Activated CD4-positive, alpha-beta T cell treated with anti-CD3 and anti-CD28 coated beads, Interleukin-2, amount 10 ng/mL, durations not matched to agents 7 days and 5 days (primary cell): Measurements from ENCODE around the gene PCDHGA5. TPM values are rescaled to one million over a fixed set of nuclear protein-coding genes. Genes with fewer than 3 reads are reported as not detected.
"Not testable (repeated sequence)": the region's sequence is repeated elsewhere in the genome, so short reads cannot be mapped to it uniquely, and the experiment has no call there.

Source experiments
- CTCF ChIA-PET: fragments of 350-600 bp; sonication (Branson Sonifier 250); formaldehyde crosslinking; loops from one replicate; lab custom pipeline; 2021; ENCODE audit warnings: antibody characterized with exemption; lab: Charles Lee
- POLR2A ChIA-PET: fragments of 350-600 bp; sonication (Branson Sonifier 250); formaldehyde crosslinking; loops from one replicate; lab custom pipeline; 2021; ENCODE audit warnings: antibody characterized with exemption; lab: Charles Lee
- DNase-seq: peaks from one replicate; pipeline ENCODE4 v3.0.0-alpha.2; 2020
- H3K27ac Mint-ChIP-seq: one replicate; pipeline ENCODE4 v1.8.0; 2021; ENCODE audit warnings: mild to moderate bottlenecking, moderate library complexity, mixed read lengths
- H3K27me3 Mint-ChIP-seq: one replicate; pipeline ENCODE4 v1.8.0; 2021; ENCODE audit warnings: mixed read lengths
- H3K36me3 Mint-ChIP-seq: one replicate; pipeline ENCODE4 v1.8.0; 2021; ENCODE audit warnings: low read depth, mixed read lengths
- H3K4me1 Mint-ChIP-seq: one replicate; pipeline ENCODE4 v1.8.0; 2021; ENCODE audit warnings: mixed read lengths
- H3K4me3 Mint-ChIP-seq: one replicate; pipeline ENCODE4 v1.8.0; 2021; ENCODE audit warnings: mild to moderate bottlenecking, moderate library complexity, mixed read lengths
- H3K9me3 Mint-ChIP-seq: one replicate; pipeline ENCODE4 v1.8.0; 2021; ENCODE audit warnings: mixed read lengths
- total RNA-seq, 2 experiments: library from RNA; stranded (reverse); gene quantifications; one replicate each; pipeline ENCODE4 v1.2.3, GENCODE V29; 2021

Gene PCDHGA5
- total RNA-seq, 2 experiments from 2014 or later = 0.05 TPM; not detected in 1

DNA sequence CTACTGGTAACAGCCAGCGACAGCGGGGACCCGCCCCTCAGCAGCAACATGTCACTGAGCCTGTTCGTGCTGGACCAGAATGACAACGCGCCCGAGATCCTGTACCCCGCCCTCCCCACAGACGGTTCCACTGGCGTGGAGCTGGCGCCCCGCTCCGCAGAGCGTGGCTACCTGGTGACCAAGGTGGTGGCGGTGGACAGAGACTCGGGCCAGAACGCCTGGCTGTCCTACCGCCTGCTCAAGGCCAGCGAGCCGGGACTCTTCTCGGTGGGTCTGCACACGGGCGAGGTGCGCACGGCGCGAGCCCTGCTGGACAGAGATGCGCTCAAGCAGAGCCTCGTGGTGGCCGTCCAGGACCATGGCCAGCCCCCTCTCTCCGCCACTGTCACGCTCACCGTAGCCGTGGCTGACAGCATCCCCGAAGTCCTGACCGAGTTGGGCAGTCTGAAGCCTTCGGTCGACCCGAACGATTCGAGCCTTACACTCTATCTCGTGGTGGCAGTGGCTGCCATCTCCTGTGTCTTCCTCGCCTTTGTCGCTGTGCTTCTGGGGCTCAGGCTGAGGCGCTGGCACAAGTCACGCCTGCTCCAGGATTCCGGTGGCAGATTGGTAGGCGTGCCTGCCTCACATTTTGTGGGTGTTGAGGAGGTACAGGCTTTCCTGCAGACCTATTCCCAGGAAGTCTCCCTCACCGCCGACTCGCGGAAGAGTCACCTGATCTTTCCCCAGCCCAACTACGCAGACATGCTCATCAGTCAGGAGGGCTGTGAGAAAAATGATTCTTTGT is 30.6 kb downstream of the PCDHGA5 start:
- H3K4me3 Mint-ChIP-seq, H3K27ac Mint-ChIP-seq, H3K36me3 Mint-ChIP-seq, H3K4me1 Mint-ChIP-seq, POLR2A ChIA-PET, DNase-seq: not testable (repeated sequence)
- CTCF ChIA-PET = interaction anchor here (0.8 kb wide), 2 partner anchors 30 to 161 kb away, joined by 3 read pairs; no protein-coding TSS in a partner anchor
- Mint-ChIP-seq H3K27me3 (peaks cover 47% of the 10 kb centered on the region), H3K9me3 (peaks cover 32% of the 10 kb centered on the region)

DNA sequence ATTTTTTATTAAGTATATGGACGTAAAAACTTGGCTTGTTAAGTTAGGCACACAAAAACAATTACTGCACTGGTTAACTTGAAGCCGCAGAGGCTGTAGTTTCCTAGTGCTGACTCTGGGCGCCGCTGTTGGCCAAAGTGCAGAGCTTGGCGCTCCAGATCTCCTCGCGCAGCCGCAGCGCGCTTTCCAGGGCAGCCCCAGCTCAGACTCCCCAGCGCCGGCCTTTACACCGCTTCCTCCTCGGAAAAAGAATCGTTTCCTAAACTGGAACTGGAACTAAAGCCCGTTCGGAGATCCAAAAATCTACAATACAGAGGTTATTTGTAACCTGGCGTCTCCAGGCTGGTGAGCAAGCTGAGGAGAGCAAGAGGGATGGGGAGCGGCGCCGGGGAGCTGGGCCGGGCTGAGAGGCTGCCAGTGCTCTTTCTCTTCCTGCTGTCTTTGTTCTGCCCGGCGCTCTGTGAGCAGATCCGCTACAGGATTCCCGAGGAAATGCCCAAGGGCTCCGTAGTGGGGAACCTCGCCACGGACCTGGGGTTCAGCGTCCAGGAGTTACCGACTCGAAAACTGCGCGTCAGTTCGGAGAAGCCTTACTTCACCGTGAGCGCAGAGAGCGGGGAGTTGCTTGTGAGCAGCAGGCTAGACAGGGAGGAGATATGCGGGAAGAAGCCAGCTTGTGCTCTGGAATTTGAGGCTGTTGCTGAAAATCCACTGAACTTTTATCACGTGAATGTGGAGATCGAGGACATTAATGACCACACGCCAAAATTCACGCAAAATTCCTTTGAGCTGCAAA is 34.0 kb downstream of the PCDHGA5 start, which contains the start of gene PCDHGB5:
Gene PCDHGB5, plus strand, starts transcription at position 192 of the 796 bp plus-strand sequence. Its CDS starts 181 bp downstream, at position 373.
- H3K4me1 Mint-ChIP-seq, H3K36me3 Mint-ChIP-seq: not testable (repeated sequence)
- ChIA-PET POLR2A (interaction anchor here (0.7 kb wide), 1 partner anchor 15 kb away, joined by 3 read pairs; the partner anchor contains the start of gene PCDHGA10), CTCF (interaction anchor here (1.2 to 3.0 kb wide), 9 partner anchors 10 to 556 kb away, joined by 3 to 11 read pairs (median 5); partner anchors contain the start of genes PCDHGA10, PCDHGA11, PCDHGA6 and PCDHGB6)
- H3K4me3 Mint-ChIP-seq = peak within 1 kb of the TSS; percentile 25
- H3K27ac Mint-ChIP-seq = peak within 1 kb of the TSS; percentile 33
- H3K27me3 Mint-ChIP-seq = peaks cover 48% of the 10 kb centered on the region
- peak; percentile 34 for DNase-seq
- peaks cover 24% of the 10 kb centered on the region for H3K9me3 Mint-ChIP-seq

DNA sequence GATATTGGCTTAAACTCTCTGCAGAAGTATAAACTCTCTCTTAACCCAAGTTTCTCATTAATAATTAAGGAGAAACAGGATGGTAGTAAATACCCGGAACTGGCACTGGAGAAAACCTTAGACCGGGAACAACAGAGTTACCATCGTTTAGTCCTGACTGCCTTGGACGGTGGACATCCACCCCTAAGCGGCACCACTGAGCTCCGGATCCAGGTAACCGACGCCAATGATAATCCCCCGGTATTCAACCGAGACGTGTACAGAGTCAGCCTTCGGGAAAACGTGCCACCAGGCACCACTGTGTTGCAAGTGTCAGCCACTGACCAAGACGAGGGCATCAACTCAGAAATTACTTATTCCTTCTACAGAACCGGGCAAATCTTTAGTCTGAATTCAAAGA is 34.6 kb downstream of the PCDHGA5 start:
- ChIA-PET CTCF (interaction anchor here (1.2 to 3.0 kb wide), 3 partner anchors 18 to 557 kb away, joined by 3 to 11 read pairs (median 3); no protein-coding TSS in a partner anchor), POLR2A (no interaction called here)
- peaks cover 29% of the 10 kb centered on the region for H3K9me3 Mint-ChIP-seq
- H3K27me3 Mint-ChIP-seq = peaks cover 52% of the 10 kb centered on the region
- no peaks in the 10 kb centered on the region for H3K4me1 Mint-ChIP-seq
- no peak for DNase-seq
- peaks cover 7% of the 10 kb centered on the region for H3K36me3 Mint-ChIP-seq
- H3K27ac Mint-ChIP-seq = peak overlapping the region; percentile 33
- H3K4me3 Mint-ChIP-seq = peak overlapping the region; percentile 25

DNA sequence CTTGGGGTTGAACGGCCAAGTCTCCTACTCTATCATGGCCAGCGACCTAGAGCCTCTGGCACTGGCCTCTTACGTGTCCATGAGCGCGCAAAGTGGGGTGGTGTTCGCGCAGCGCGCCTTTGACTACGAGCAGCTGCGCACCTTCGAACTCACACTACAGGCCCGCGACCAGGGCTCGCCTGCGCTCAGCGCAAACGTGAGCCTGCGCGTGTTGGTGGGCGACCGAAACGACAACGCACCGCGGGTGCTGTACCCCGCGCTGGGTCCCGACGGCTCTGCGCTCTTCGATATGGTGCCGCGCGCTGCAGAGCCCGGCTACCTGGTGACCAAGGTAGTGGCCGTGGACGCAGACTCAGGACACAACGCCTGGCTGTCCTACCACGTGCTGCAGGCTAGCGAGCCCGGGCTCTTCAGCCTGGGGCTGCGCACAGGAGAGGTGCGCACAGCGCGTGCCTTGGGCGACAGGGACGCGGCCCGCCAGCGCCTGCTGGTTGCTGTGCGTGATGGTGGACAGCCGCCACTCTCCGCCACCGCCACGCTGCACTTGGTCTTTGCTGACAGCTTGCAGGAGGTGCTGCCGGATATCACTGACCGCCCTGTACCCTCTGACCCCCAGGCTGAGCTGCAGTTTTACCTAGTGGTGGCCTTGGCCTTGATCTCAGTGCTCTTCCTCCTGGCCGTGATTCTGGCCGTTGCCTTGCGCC is 35.7 kb downstream of the PCDHGA5 start:
- no peak overlapping the region for H3K4me3 Mint-ChIP-seq
- no peak for DNase-seq
- CTCF ChIA-PET = interaction anchor here (0.7 kb wide), 1 partner anchor 13 kb away, joined by 3 read pairs; the partner anchor contains the start of gene PCDHGA10
- no peaks in the 10 kb centered on the region for H3K4me1 Mint-ChIP-seq
- H3K9me3 Mint-ChIP-seq = peaks cover 27% of the 10 kb centered on the region
- peaks cover 50% of the 10 kb centered on the region for H3K27me3 Mint-ChIP-seq
- POLR2A ChIA-PET = no interaction called here
- peaks cover 7% of the 10 kb centered on the region for H3K36me3 Mint-ChIP-seq
- no peak overlapping the region for H3K27ac Mint-ChIP-seq

DNA sequence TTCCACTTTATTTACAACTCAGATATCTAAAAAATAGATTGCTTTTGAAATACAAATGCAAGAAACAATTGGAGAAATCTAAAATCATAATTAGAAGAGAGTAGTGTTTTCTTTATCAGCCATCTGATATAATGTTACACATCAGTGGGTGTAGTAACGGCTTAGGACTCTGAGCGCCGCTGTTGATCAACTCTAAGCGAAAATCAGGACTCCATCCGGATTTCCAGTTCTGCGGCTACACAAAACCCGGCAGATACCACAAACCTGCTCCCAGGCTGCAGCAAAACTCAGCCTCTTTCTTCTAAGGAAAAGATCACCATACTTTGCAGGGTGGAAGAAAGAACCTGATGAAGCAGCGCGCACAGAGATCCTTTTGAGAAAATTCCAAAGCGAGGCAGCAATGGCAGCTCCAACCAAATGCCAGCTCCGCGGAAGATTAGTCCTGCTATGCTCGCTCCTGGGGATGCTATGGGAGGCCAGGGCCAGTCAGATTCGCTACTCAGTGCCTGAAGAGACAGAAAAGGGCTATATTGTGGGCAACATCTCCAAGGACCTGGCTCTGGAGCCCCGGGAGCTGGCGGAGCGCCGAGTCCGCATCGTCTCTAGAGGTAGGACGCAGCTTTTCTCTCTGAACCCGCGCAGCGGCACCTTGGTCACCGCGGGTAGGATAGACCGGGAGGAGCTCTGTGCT is 38.7 kb downstream of the PCDHGA5 start, which contains the start of gene PCDHGA9:
Gene PCDHGA9, plus strand, starts transcription at position 226 of the 691 bp plus-strand sequence. Its CDS starts 175 bp downstream, at position 401.
- peaks cover 7% of the 10 kb centered on the region for H3K36me3 Mint-ChIP-seq
- ChIA-PET POLR2A (no interaction called here), CTCF (interaction anchor here (0.8 to 1.6 kb wide), 4 partner anchors 11 to 121 kb away, joined by 3 to 5 read pairs (median 3); partner anchors contain the start of genes PCDHGA10 and PCDHGA11)
- no peak within 1 kb of the TSS for H3K4me3 Mint-ChIP-seq
- H3K27ac Mint-ChIP-seq = no peak within 1 kb of the TSS
- H3K9me3 Mint-ChIP-seq = peaks cover 26% of the 10 kb centered on the region
- DNase-seq = no peak
- H3K4me1 Mint-ChIP-seq = no peaks in the 10 kb centered on the region
- H3K27me3 Mint-ChIP-seq = peaks cover 48% of the 10 kb centered on the region

DNA sequence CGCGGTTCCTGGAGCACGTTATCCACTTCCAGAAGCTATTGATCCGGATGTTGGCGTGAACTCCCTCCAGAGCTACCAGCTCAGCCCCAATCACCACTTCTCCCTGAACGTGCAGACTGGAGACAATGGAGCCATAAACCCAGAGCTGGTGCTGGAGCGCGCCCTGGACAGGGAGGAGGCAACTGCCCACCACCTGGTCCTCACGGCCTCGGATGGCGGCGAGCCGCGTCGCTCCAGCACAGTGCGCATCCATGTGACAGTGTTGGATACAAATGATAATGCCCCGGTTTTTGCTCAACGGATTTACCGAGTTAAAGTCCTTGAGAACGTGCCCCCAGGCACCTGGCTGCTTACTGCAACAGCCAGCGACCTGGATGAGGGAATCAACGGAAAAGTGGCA is 39.4 kb downstream of the PCDHGA5 start:
- DNase-seq = no peak
- peaks cover 54% of the 10 kb centered on the region for H3K27me3 Mint-ChIP-seq
- ChIA-PET POLR2A (no interaction called here), CTCF (interaction anchor here (0.8 to 1.6 kb wide), 4 partner anchors 10 to 120 kb away, joined by 3 to 5 read pairs (median 3); partner anchors contain the start of genes PCDHGA10 and PCDHGA11)
- H3K27ac Mint-ChIP-seq = no peak overlapping the region
- peaks cover 29% of the 10 kb centered on the region for H3K9me3 Mint-ChIP-seq
- peaks cover 7% of the 10 kb centered on the region for H3K36me3 Mint-ChIP-seq
- H3K4me1 Mint-ChIP-seq = peaks cover 2% of the 10 kb centered on the region
- no peak overlapping the region for H3K4me3 Mint-ChIP-seq

DNA sequence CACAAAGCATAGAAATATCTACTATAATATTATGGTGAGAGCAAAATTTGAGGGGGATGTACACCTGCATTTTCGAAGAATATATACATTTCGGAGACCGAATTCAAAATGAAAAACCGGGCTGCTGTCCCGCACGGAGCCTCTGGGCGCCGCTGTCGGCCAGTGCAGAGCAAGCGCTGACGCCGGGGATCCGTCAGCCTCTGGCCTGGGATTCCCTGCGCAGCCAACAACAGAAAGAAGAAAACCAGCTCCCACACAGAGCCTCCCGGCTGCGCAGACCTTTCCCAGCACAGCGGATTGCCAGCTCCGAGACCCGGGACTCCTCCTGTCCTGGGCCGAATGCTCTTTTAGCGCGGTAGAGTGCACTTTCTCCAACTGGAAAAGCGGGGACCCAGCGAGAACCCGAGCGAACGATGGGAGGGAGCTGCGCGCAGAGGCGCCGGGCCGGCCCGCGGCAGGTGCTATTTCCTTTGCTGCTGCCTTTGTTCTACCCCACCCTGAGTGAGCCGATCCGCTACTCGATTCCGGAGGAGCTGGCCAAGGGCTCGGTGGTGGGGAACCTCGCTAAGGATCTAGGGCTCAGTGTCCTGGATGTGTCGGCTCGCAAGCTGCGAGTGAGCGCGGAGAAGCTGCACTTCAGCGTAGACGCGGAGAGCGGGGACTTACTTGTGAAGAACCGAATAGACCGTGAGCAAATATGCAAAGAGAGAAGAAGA is 44.0 kb downstream of the PCDHGA5 start, which contains the start of gene PCDHGB6:
Gene PCDHGB6, plus strand, starts transcription at position 232 of the 716 bp plus-strand sequence. Its CDS starts 182 bp downstream, at position 414.
- Mint-ChIP-seq H3K36me3 (peaks cover 11% of the 10 kb centered on the region), H3K9me3 (peaks cover 27% of the 10 kb centered on the region), H3K4me3 (peak within 1 kb of the TSS; percentile 40), H3K27me3 (peaks cover 53% of the 10 kb centered on the region)
- CTCF ChIA-PET = interaction anchor here (0.6 to 3.1 kb wide), 9 partner anchors 11 to 156 kb away, joined by 3 to 11 read pairs (median 4); partner anchors contain the start of genes PCDHGA11, PCDHGA3 and PCDHGB5
- peak; percentile 24 for DNase-seq
- H3K27ac Mint-ChIP-seq, POLR2A ChIA-PET, H3K4me1 Mint-ChIP-seq: not testable (repeated sequence)

DNA sequence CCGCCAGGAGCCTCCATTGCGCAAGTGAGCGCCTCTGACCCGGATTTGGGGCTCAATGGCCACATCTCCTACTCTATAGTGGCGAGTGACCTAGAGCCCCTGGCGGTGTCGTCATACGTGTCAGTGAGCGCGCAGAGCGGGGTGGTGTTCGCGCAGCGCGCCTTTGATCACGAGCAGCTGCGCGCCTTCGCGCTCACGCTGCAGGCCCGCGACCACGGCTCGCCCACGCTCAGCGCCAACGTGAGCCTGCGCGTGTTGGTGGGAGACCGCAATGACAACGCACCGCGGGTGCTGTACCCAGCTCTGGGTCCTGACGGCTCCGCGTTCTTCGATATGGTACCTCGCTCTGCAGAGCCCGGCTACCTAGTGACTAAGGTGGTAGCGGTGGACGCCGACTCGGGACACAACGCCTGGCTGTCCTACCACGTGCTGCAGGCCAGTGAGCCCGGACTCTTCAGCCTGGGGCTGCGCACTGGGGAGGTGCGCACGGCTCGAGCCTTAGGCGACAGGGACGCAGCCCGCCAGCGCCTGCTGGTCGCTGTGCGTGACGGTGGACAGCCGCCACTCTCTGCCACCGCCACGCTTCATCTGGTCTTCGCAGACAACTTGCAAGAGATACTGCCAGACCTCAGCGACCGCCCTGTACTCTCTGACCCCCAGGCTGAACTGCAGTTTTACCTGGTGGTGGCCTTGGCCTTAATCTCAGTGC is 45.8 kb downstream of the PCDHGA5 start:
- Mint-ChIP-seq H3K4me1 (peaks cover 13% of the 10 kb centered on the region), H3K27ac (no peak overlapping the region), H3K4me3 (no peak overlapping the region), H3K9me3 (peaks cover 26% of the 10 kb centered on the region), H3K36me3 (peaks cover 14% of the 10 kb centered on the region), H3K27me3 (peaks cover 58% of the 10 kb centered on the region)
- DNase-seq = no peak
- POLR2A ChIA-PET = no interaction called here
- CTCF ChIA-PET = no interaction called here

DNA sequence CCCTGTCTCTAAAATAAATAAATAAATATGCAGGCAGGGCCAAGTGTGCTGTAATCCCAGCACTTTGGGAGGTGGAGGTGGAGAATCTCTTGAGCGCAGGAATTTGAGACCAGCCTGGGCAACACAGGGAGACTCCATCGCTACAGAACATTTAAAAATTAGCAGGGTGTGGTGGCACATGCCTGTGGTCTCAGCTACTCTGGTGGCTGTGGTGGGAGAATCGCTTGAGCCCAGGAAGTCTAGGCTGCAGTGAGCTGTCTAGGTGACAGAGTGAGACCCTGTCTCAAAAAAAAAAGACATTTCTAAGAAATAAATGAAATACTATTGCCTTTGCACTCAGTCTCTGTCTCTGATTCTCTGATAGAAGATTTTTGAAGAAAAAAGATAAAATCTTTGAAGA is 47.6 kb downstream of the PCDHGA5 start:
- H3K27me3 Mint-ChIP-seq = peaks cover 64% of the 10 kb centered on the region
- ChIA-PET CTCF (interaction anchor here (0.6 to 2.3 kb wide), 2 partner anchors 91 to 103 kb away, joined by 3 to 13 read pairs; no protein-coding TSS in a partner anchor), POLR2A (no interaction called here)
- H3K4me3 Mint-ChIP-seq = no peak overlapping the region
- H3K36me3 Mint-ChIP-seq = peaks cover 16% of the 10 kb centered on the region
- peaks cover 15% of the 10 kb centered on the region for H3K4me1 Mint-ChIP-seq
- no peak for DNase-seq
- no peak overlapping the region for H3K27ac Mint-ChIP-seq
- H3K9me3 Mint-ChIP-seq = peaks cover 24% of the 10 kb centered on the region

DNA sequence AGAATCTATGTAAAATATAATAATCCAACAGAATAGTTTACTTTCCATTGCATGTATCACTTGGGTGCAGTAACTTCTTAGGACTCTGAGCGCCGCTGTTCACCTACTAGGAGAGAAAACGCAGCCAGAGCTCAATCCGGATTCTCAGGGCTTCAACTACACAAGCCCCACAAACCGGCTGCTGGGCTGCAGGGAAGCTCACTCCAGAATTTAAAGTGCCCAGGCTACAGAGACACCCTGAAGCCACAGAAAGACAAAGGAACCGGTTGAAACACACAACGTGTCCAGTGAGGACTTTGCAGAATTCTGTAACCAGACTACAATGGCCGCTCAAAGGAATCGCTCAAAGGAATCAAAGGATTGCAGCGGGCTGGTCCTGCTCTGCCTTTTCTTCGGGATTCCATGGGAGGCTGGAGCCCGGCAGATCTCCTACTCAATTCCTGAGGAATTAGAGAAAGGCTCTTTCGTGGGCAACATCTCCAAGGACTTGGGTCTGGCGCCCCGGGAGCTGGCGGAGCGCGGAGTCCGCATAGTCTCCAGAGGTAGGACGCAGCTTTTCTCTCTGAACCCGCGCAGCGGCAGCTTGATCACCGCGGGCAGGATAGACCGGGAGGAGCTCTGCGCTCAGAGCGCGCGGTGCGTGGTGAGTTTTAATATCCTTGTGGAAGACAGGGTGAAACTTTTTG is 49.0 kb downstream of the PCDHGA5 start, which contains the start of gene PCDHGA10:
Gene PCDHGA10, plus strand, starts transcription at position 134 of the 686 bp plus-strand sequence. Its CDS starts 189 bp downstream, at position 323.
- Mint-ChIP-seq H3K9me3 (peaks cover 26% of the 10 kb centered on the region), H3K4me3 (peak within 1 kb of the TSS; percentile 71), H3K27ac (peak within 1 kb of the TSS; percentile 50), H3K27me3 (peaks cover 64% of the 10 kb centered on the region), H3K36me3 (peaks cover 18% of the 10 kb centered on the region), H3K4me1 (peaks cover 17% of the 10 kb centered on the region)
- POLR2A ChIA-PET = interaction anchor here (0.6 kb wide), 1 partner anchor 15 kb away, joined by 3 read pairs; the partner anchor contains the start of gene PCDHGB5
- CTCF ChIA-PET = interaction anchor here (0.9 to 2.7 kb wide), 14 partner anchors 8 to 151 kb away, joined by 3 to 19 read pairs (median 9); partner anchors contain the start of genes PCDHGA11, PCDHGA12, PCDHGA5 and PCDHGA9
- DNase-seq = peak; percentile 47
